Astrocyte (in vitro differentiated cells and primary cell): ENCODE results near the gene APRT. TPM values are rescaled to one million over a fixed set of nuclear protein-coding genes. Genes with fewer than 3 reads are reported as not detected.

Source experiments
- DNase-seq: peaks from one replicate; pipeline ENCODE4 v3.0.0-alpha.2; 2010; ENCODE audit warnings: low read depth
- FAIRE-seq: peaks from 2 replicates; lab custom pipeline; 2011; peaks lifted over from hg19 to GRCh38; lab: Jason Lieb, UNC
- H2AFZ ChIP-seq: 2 replicates; pipeline ENCODE4 v1.6.0; 2012; ENCODE audit warnings: low read depth, low read length, inconsistent platforms
- H3K27ac ChIP-seq: 2 replicates; pipeline ENCODE4 v1.5.1; 2011; ENCODE audit warnings: low read depth, low read length, inconsistent platforms
- H3K27me3 ChIP-seq: 2 replicates; pipeline ENCODE4 v1.6.0; 2011; ENCODE audit warnings: low read length, inconsistent platforms; ENCODE audit not compliant: insufficient read depth
- H3K36me3 ChIP-seq: 2 replicates; pipeline ENCODE4 v1.5.1; 2011; ENCODE audit warnings: low read length, inconsistent platforms; ENCODE audit not compliant: insufficient read depth
- H3K4me1 ChIP-seq: 2 replicates; pipeline ENCODE4 v1.5.1; 2011; ENCODE audit warnings: low read length, inconsistent platforms; ENCODE audit not compliant: insufficient read depth
- H3K4me2 ChIP-seq: 2 replicates; pipeline ENCODE4 v1.6.0; 2012; ENCODE audit warnings: low read length, inconsistent platforms
- H3K4me3 ChIP-seq: 2 replicates; pipeline ENCODE4 v1.5.1; 2011; ENCODE audit warnings: low read depth, mild to moderate bottlenecking, low read length, inconsistent platforms; ENCODE audit not compliant: insufficient read depth
- H3K79me2 ChIP-seq: 2 replicates; pipeline ENCODE4 v1.6.0; 2012; ENCODE audit warnings: mild to moderate bottlenecking, low read length, inconsistent platforms; ENCODE audit not compliant: insufficient read depth
- H3K9ac ChIP-seq: 2 replicates; pipeline ENCODE4 v1.6.0; 2012; ENCODE audit warnings: mild to moderate bottlenecking, low read length, inconsistent platforms
- H3K9me3 ChIP-seq: 2 replicates; pipeline ENCODE4 v1.5.1; 2012; ENCODE audit warnings: low read depth, mild to moderate bottlenecking, low read length, inconsistent platforms; ENCODE audit not compliant: insufficient read depth
- H4K20me1 ChIP-seq: 2 replicates; pipeline ENCODE4 v1.6.0; 2012; ENCODE audit warnings: low read length, inconsistent platforms; ENCODE audit not compliant: insufficient read depth
- H3K27ac Mint-ChIP-seq: one replicate; pipeline ENCODE4 v1.8.0; 2021; ENCODE audit warnings: mild to moderate bottlenecking, mixed read lengths; ENCODE audit not compliant: unreplicated experiment
- H3K27me3 Mint-ChIP-seq: one replicate; pipeline ENCODE4 v1.8.0; 2021; ENCODE audit warnings: low read depth, mixed read lengths; ENCODE audit not compliant: unreplicated experiment
- H3K36me3 Mint-ChIP-seq: one replicate; pipeline ENCODE4 v1.8.0; 2021; ENCODE audit warnings: low read depth, mixed read lengths; ENCODE audit not compliant: unreplicated experiment
- H3K4me1 Mint-ChIP-seq: one replicate; pipeline ENCODE4 v1.8.0; 2021; ENCODE audit warnings: low read depth, mixed read lengths; ENCODE audit not compliant: unreplicated experiment
- H3K4me3 Mint-ChIP-seq: one replicate; pipeline ENCODE4 v1.8.0; 2021; ENCODE audit warnings: mild to moderate bottlenecking, moderate library complexity, mixed read lengths; ENCODE audit not compliant: unreplicated experiment
- H3K9me3 Mint-ChIP-seq: one replicate; pipeline ENCODE4 v1.8.0; 2021; ENCODE audit warnings: mild to moderate bottlenecking, mixed read lengths; ENCODE audit not compliant: unreplicated experiment
- EZH2 ChIP-seq: IDR thresholded peaks from 2 replicates; pipeline ENCODE4 v1.6.1; 2012; ENCODE audit warnings: mild to moderate bottlenecking, low read length, inconsistent platforms; ENCODE audit not compliant: insufficient read depth
- total RNA-seq: library from RNA; stranded (reverse); gene quantifications from 2 replicates; pipeline ENCODE4 v1.2.1, GENCODE V29; 2021
- TF ChIP-seq, protein P1 (sequence below): IDR thresholded peaks from 2 replicates; pipeline ENCODE4 v1.5.1; 2011; ENCODE audit warnings: low read depth, mild to moderate bottlenecking, inconsistent platforms, low read length, moderate library complexity; ENCODE audit not compliant: insufficient read depth

Gene APRT
- total RNA-seq, 1 donor from 2014 or later, result 132 TPM

DNA sequence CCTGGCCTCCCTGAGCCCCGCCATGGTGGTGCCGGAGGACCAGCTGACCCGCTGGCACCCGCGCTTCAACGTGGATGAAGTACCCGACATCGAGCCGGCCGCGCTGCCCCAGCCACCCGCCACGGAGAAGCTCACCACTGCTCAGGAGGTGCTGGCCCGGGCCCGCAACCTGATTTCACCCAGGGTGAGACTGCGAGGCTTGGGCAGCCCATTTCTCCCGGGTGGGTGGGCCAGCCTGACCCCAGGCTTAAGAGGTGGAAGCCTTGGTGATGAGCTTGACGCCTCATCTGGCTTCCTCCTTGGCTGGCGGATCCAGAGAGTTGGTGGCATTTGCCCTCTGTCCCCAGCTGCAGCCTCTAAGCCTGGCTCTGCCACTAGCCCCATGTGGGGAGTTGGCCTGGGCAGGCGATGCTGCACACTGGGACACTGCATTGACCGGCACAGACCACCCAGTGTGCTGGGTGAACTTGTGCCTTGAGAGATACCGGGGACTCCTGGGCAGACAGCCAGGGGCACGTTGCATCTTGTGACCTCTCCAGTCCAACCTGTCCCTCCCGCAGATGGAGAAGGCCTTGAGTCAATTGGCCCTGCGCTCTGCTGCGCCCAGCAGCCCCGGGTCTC, 5.1 kb downstream of the APRT start:
- Histone ChIP-seq H3K36me3 (peaks cover 3% of the 10 kb centered on the region), H3K4me1 (peaks cover 32% of the 10 kb centered on the region), H2AFZ (no peak overlapping the region), H3K9ac (no peak overlapping the region), H3K27me3 (no peaks in the 10 kb centered on the region), H4K20me1 (peaks cover 39% of the 10 kb centered on the region), H3K79me2 (peaks cover 49% of the 10 kb centered on the region), H3K4me2 (no peak overlapping the region), H3K9me3 (no peaks in the 10 kb centered on the region), H3K27ac (no peak overlapping the region), H3K4me3 (no peak overlapping the region)
- TF ChIP-seq, protein P1, sequence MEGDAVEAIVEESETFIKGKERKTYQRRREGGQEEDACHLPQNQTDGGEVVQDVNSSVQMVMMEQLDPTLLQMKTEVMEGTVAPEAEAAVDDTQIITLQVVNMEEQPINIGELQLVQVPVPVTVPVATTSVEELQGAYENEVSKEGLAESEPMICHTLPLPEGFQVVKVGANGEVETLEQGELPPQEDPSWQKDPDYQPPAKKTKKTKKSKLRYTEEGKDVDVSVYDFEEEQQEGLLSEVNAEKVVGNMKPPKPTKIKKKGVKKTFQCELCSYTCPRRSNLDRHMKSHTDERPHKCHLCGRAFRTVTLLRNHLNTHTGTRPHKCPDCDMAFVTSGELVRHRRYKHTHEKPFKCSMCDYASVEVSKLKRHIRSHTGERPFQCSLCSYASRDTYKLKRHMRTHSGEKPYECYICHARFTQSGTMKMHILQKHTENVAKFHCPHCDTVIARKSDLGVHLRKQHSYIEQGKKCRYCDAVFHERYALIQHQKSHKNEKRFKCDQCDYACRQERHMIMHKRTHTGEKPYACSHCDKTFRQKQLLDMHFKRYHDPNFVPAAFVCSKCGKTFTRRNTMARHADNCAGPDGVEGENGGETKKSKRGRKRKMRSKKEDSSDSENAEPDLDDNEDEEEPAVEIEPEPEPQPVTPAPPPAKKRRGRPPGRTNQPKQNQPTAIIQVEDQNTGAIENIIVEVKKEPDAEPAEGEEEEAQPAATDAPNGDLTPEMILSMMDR, result no peak
- no peak for TF ChIP-seq EZH2
- H3K36me3 Mint-ChIP-seq, result peaks cover 2% of the 10 kb centered on the region
- H3K4me3 Mint-ChIP-seq, result no peak overlapping the region
- H3K27me3 Mint-ChIP-seq, result no peaks in the 10 kb centered on the region
- no peak for DNase-seq
- H3K27ac Mint-ChIP-seq, result no peak overlapping the region
- no peak for FAIRE-seq
- H3K9me3 Mint-ChIP-seq, result no peaks in the 10 kb centered on the region
- no peaks in the 10 kb centered on the region for H3K4me1 Mint-ChIP-seq

DNA sequence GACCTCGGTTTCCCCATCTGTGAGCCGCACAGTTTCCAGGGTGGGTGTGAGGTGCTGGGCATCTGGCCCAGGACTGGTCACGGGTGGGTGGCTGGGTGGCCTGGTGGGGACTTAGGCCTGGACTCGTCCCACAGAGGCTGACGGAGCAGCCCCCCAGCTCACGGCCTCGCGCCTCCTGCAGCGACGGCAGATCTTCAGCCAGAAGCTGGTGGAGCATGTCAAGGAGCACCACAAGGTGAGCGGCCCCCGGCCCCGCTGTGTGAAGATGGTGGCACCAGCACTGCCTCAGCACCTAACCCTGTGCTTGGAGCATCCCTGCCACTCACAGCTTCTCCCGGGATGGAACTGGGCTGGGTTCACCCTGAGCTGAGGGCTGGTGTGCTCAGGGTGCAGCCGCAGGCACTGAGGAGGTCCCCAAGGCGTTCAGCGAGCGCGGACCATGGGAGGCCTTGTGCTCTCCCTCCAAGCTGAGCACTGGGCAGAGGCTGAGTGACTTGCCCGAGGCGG, 5.8 kb downstream of the APRT start:
- no peak overlapping the region for H3K27ac Mint-ChIP-seq
- no peaks in the 10 kb centered on the region for H3K9me3 ChIP-seq
- H3K27me3 Mint-ChIP-seq, result no peaks in the 10 kb centered on the region
- H3K79me2 ChIP-seq, result peaks cover 42% of the 10 kb centered on the region
- no peak for TF ChIP-seq EZH2
- TF ChIP-seq, protein P1, result no peak
- H3K36me3 Mint-ChIP-seq, result peaks cover 2% of the 10 kb centered on the region
- peaks cover 29% of the 10 kb centered on the region for H3K4me1 ChIP-seq
- H3K36me3 ChIP-seq, result peaks cover 3% of the 10 kb centered on the region
- H2AFZ ChIP-seq, result no peak overlapping the region
- H3K4me3 ChIP-seq, result no peak overlapping the region
- no peak overlapping the region for H3K4me3 Mint-ChIP-seq
- no peaks in the 10 kb centered on the region for H3K27me3 ChIP-seq
- no peaks in the 10 kb centered on the region for H3K9me3 Mint-ChIP-seq
- no peak overlapping the region for H3K27ac ChIP-seq
- FAIRE-seq (no peak), DNase-seq (no peak)
- H4K20me1 ChIP-seq, result peaks cover 37% of the 10 kb centered on the region
- H3K9ac ChIP-seq, result no peak overlapping the region
- H3K4me2 ChIP-seq, result peak overlapping the region; percentile 91
- H3K4me1 Mint-ChIP-seq, result no peaks in the 10 kb centered on the region

DNA sequence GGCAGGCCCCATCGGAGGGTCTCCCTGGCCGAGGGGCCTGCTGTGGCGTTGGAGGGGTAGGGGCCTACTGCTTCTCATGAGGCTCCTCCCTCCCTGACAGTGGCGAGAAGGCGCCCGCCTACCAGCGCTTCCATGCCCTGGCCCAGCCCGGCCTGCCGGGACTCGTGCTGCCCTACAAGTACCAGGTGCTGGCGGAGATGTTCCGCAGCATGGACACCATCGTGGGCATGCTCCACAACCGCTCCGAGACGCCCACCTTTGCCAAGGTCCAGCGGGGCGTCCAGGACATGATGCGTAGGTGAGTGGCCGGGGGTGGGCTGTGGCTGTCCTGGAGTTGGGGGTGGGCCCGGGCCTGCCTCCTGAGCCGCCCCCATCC, 6.4 kb downstream of the APRT start:
- Mint-ChIP-seq H3K4me3 (no peak overlapping the region), H3K4me1 (no peaks in the 10 kb centered on the region), H3K27me3 (no peaks in the 10 kb centered on the region), H3K36me3 (peaks cover 2% of the 10 kb centered on the region), H3K9me3 (no peaks in the 10 kb centered on the region), H3K27ac (no peak overlapping the region)
- Histone ChIP-seq H3K9me3 (no peaks in the 10 kb centered on the region), H3K4me1 (peaks cover 23% of the 10 kb centered on the region), H3K27ac (no peak overlapping the region), H3K9ac (no peak overlapping the region), H4K20me1 (peaks cover 31% of the 10 kb centered on the region), H3K4me2 (peak overlapping the region; percentile 91), H2AFZ (no peak overlapping the region), H3K36me3 (peaks cover 3% of the 10 kb centered on the region), H3K79me2 (peaks cover 36% of the 10 kb centered on the region), H3K27me3 (no peaks in the 10 kb centered on the region), H3K4me3 (no peak overlapping the region)
- DNase-seq (no peak), FAIRE-seq (no peak)
- TF ChIP-seq EZH2, result no peak
- TF ChIP-seq, protein P1, result no peak
